Measurements from ENCODE around the gene PDE4A. TPM values are rescaled to one million over a fixed set of nuclear protein-coding genes. Genes with fewer than 3 reads are reported as not detected.
"Not testable (repeated sequence)": the region's sequence is repeated elsewhere in the genome, so short reads cannot be mapped to it uniquely, and the experiment has no call there.

Gene PDE4A
- total RNA-seq, 4 donors from 2014 or later = 9.0 to 15.9 (median 13.1) TPM

- H3K27me3 ChIP-seq = no peaks in the 10 kb centered on the region
- no peak overlapping the region for H3K4me3 ChIP-seq
- intact Hi-C loops (cut with DNase I; ENCODE audit: low total_unique reads) (no loop called here), in situ Hi-C loops (cut with MboI; ENCODE audit: low pct_ligation_motif_present in 1 of 4, low pct_unique_long_range_greater_than_20kb in 1 of 4, low sequenced_read_pairs in 3 of 4) (loop anchor here in 3 of 4 donors (25.0 kb wide), 1 partner anchor 459 kb away; the partner anchor contains the start of gene OLFM2 (in 3 of the 3))
- peaks cover 0 to 6% (median 2%) of the 10 kb centered on the region in 4 donors for H3K4me1 ChIP-seq
- DNase-seq = no peak
- TF ChIP-seq POLR2AphosphoS5 (IDR thresholded peaks at IDR 0.05) (no peak), EP300 (IDR thresholded peaks at IDR 0.05; ENCODE audit: low read depth) (no peak), POLR2A (IDR thresholded peaks at IDR 0.05) (no peak), CTCF (IDR thresholded peaks at IDR 0.05) (no peak)
- no peaks in the 10 kb centered on the region for H3K9me3 ChIP-seq
- H3K36me3 ChIP-seq = peaks cover 0 to 38% (median 17%) of the 10 kb centered on the region in 4 donors
- 87% methylated on average over 3 to 24 of the region's 24 CpGs for WGBS, 2 donors (ENCODE audit: low coverage in 1 of 2)
- no peak overlapping the region for H3K27ac ChIP-seq
Observed at GRCh38 chr19:10395917-10396316, 24.4 kb upstream of the PDE4A start.

DNA sequence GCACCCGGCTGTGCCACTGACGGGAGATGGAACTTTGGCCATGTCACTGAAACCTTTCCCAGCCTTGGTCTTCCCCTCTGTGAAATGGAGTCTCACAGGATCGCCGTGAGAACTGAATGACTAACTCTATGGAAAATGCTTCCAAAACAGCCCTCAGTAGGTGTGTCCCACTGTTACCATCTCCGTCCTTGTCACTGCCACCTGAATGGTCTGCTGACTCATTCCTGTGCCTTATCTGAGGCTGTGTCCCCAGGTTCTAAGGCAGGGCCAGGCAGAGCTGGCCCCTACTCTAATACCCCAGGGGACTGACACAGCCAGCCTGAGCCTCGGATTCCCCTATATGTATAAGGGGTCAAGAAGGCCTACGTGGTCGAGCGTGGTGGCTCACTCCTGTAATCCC, 21.5 kb upstream of the PDE4A start:
- H3K27ac ChIP-seq = no peak overlapping the region
- no peaks in the 10 kb centered on the region for H3K9me3 ChIP-seq
- WGBS, 2 donors (ENCODE audit: low coverage in 1 of 2) = 85 to 93% methylated on average over 4 to 9 of the region's 9 CpGs
- in situ Hi-C loops (cut with MboI; ENCODE audit: low pct_ligation_motif_present in 1 of 4, low pct_unique_long_range_greater_than_20kb in 1 of 4, low sequenced_read_pairs in 3 of 4) (loop anchor here in 3 of 4 donors (25.0 kb wide), 1 partner anchor 462 kb away; the partner anchor contains the start of gene OLFM2 (in 3 of the 3)), intact Hi-C loops (cut with DNase I; ENCODE audit: low total_unique reads) (no loop called here)
- DNase-seq = no peak
- H3K4me3 ChIP-seq = no peak overlapping the region
- TF ChIP-seq POLR2A (IDR thresholded peaks at IDR 0.05) (no peak), EP300 (IDR thresholded peaks at IDR 0.05; ENCODE audit: low read depth) (no peak), POLR2AphosphoS5 (IDR thresholded peaks at IDR 0.05) (no peak), CTCF (IDR thresholded peaks at IDR 0.05) (no peak)
- H3K36me3 ChIP-seq = peaks cover 0 to 14% (median 4%) of the 10 kb centered on the region in 4 donors
- H3K27me3 ChIP-seq = no peaks in the 10 kb centered on the region
- H3K4me1 ChIP-seq = peaks cover 12 to 26% (median 19%) of the 10 kb centered on the region in 4 donors

GRCh38 chr19:10399340-10399739, 21.0 kb upstream of the PDE4A start:
- DNase-seq; H3K27ac ChIP-seq; H3K9me3 ChIP-seq; H3K4me3 ChIP-seq; H3K27me3 ChIP-seq; intact Hi-C loops (cut with DNase I; ENCODE audit: low total_unique reads): not testable (repeated sequence)
- 89 to 96% methylated on average over 3 to 8 of the region's 8 CpGs for WGBS, 2 donors (ENCODE audit: low coverage in 1 of 2)
- in situ Hi-C loops (cut with MboI; ENCODE audit: low pct_ligation_motif_present in 1 of 4, low pct_unique_long_range_greater_than_20kb in 1 of 4, low sequenced_read_pairs in 3 of 4) = loop anchor here in 3 of 4 donors (25.0 kb wide), 1 partner anchor 462 kb away; the partner anchor contains the start of gene OLFM2 (in 3 of the 3)
- Histone ChIP-seq H3K36me3 (peaks cover 0 to 12% (median 2%) of the 10 kb centered on the region in 4 donors), H3K4me1 (peaks cover 14 to 29% (median 21%) of the 10 kb centered on the region in 4 donors)

DNA sequence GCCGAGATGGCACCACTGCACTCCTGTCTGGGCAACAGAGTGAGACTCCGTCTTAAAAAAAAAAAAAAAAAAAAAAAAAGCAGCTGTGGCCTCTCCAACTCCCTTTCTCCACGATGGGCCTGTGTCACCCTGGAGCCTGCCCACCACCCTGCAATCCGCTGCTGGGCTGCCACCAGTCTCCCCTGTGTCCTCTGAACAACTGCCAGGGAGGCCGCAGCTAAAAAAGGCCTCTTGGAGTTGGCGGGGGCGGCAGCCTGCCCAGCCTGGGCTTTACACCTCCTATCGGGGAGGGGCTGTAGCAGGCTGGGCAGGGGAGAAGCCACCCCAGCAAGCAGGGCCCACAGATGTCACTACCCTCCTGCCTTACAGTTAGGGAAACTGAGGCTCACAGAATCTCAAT, 20.5 kb upstream of the PDE4A start:
- intact Hi-C loops (cut with DNase I; ENCODE audit: low total_unique reads) (no loop called here), in situ Hi-C loops (cut with MboI; ENCODE audit: low pct_ligation_motif_present in 1 of 4, low pct_unique_long_range_greater_than_20kb in 1 of 4, low sequenced_read_pairs in 3 of 4) (loop anchor here in 3 of 4 donors (25.0 kb wide), 1 partner anchor 463 kb away; the partner anchor contains the start of gene OLFM2 (in 3 of the 3))
- TF ChIP-seq POLR2AphosphoS5 (IDR thresholded peaks at IDR 0.05) (no peak), EP300 (IDR thresholded peaks at IDR 0.05; ENCODE audit: low read depth) (no peak), CTCF (IDR thresholded peaks at IDR 0.05) (no peak), POLR2A (IDR thresholded peaks at IDR 0.05) (no peak)
- Histone ChIP-seq H3K4me3 (no peak overlapping the region), H3K9me3 (no peaks in the 10 kb centered on the region), H3K27me3 (peaks cover 6% of the 10 kb centered on the region), H3K36me3 (peaks cover 0 to 6% (median 2%) of the 10 kb centered on the region in 4 donors), H3K27ac (no peak overlapping the region), H3K4me1 (peaks cover 19 to 34% (median 27%) of the 10 kb centered on the region in 4 donors)
- no peak for DNase-seq
- WGBS, 2 donors (ENCODE audit: low coverage in 1 of 2) = 87% methylated on average over 8 of the region's 8 CpGs; no CpG with 5 or more reads in 1 of the 2 donors

All from transverse colon (tissue), 4 donors.